Fibroblast of skin of right biceps (primary cell): ENCODE results near the gene SLC16A5.
"Not testable (repeated sequence)": the region's sequence is repeated elsewhere in the genome, so short reads cannot be mapped to it uniquely, and the experiment has no call there.

ENCODE experiments used
- DNase-seq: peaks from one replicate; pipeline ENCODE4 v3.0.0-alpha.2; 2013

SLC16A5 gene

DNA sequence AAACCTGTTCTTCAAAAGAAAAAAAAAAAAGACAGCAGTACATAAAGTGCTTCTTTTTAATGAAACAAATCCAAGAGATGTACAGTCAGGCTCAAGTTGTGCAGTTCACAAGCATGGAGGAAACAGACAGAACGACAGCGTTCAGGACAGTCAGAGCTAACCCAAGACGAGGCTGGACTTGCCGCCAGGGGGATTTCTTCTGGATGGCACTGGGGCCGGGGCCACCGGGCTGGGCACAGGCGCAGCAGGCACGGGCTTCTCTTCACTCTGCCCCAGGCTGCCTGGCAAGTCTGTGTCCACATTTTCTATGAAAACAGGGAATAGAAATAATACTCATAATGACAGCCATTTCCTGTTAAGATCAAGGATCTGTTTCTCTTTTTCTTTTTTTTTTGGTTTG, 48.2 kb downstream of the SLC16A5 start:
- DNase-seq = no peak

GRCh38 chr17:75137762-75138161, 50.0 kb downstream of the SLC16A5 start:
- DNase-seq = not testable (repeated sequence)

GRCh38 chr17:75138519-75138918, 50.8 kb downstream of the SLC16A5 start:
- no peak for DNase-seq

GRCh38 chr17:75142236-75142971, 54.6 kb downstream of the SLC16A5 start:
- DNase-seq = no peak

GRCh38 chr17:75144816-75145512, 57.2 kb downstream of the SLC16A5 start:
- DNase-seq = no peak

DNA sequence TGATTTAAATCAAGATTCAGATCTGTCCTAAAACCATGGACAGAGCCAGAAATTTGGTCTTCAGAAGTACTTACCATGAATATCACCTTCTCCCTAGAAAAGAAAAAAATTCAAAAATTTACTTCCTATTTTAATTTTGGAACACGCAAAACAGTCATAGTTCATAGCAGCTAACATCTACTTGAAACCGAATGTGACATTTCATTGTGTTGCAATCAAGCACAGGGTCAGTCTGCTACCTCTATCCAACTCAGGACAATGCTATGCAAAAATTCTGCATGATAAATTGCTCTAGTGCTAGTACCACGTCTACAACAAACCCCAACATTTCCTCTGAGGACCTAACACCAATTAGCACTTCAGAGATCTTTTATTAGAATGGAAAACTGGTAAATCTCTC, 58.8 kb downstream of the SLC16A5 start:
- no peak for DNase-seq

- DNase-seq = no peak
These were observed 60.3 kb downstream of the SLC16A5 start for GRCh38 chr17:75147878-75148546.

DNA sequence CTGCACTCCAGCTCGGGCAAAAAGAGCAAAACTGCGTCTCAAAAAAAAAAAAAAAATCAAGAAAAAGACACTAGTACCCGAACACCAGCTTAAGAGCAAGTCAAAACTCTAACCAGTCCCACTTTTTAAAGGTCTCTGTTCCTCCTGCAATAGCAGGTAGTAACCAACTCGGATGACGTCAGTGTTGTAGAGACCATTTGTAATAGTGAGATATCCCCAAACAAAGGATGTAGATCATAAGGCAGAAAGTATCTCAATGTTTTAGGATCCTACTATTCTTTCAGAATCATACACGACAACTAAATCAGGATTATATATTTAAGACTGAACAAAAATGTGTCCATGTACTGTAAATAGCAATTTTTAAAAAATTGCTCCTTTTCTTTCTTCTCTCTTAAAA, 64.2 kb downstream of the SLC16A5 start:
- DNase-seq = peak; percentile 15

DNA sequence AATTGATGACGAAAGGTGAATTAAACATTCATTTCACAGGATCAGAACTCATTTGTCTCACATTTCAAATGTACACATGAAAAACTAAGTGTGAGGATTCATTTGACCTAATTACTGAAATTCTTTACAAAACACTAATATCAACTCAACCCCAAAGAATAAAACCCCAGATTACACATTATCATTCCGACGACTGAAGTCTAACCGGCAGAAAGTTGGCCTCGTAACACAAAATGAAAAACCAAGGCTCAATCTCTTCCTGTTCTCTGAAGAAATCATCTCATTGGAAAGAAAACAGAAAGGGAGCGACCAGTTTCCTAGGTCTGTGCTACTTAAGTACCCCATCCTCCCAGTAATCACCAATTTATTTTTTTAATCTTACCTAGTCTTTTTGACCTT, 64.8 kb downstream of the SLC16A5 start:
- no peak for DNase-seq

DNA sequence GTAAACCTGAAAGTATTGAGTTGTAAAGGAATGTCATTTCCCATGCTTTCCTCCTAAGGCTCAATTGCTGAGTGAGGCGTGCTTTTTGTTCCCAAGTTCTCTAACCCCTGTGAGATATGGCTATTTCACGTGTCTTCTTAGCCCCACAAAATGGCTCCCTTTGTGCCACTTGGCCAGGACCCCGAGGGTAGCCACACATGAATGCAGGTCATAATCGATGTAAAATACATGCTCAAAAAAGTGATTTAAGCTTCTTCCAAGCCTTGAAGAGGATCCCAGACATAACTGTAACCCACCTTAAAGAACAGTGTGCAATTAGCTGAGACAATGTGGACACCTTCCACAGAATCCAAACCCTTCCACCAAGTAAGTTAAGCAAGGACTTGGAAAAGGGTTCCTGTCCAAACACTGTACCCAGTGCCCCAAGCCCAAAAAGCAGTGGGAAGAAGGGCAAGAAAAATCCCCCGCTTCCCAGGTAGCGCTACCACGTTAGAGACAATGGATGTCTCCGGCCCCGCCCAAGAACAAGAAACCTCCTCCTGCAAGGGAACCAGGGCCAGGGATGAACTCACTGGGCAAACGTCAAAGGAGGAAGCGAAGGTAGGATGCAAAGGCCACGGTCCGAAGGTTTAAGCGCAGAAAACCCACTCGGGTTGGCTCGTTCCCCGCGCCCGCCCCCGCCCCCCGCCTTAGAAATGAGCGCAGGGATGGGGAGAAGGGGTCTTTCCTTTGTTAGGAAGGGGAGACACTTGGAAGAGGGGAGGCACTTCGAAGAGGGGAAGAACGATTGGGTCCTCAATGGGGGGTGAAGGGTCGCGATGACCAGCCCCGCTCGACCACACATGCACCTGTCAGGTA, 65.4 kb downstream of the SLC16A5 start:
- DNase-seq = peak; percentile 26

GRCh38 chr17:75153780-75154194, 66.0 kb downstream of the SLC16A5 start:
- peak; percentile 15 for DNase-seq

- peak; percentile 99 for DNase-seq
These were observed 66.7 kb downstream of the SLC16A5 start, which contains the start of gene JPT1 for GRCh38 chr17:75154195-75155106. TSS of gene JPT1 (minus strand) at chr17:75154512. CDS start at chr17:75154397, 115 bp downstream.

DNA sequence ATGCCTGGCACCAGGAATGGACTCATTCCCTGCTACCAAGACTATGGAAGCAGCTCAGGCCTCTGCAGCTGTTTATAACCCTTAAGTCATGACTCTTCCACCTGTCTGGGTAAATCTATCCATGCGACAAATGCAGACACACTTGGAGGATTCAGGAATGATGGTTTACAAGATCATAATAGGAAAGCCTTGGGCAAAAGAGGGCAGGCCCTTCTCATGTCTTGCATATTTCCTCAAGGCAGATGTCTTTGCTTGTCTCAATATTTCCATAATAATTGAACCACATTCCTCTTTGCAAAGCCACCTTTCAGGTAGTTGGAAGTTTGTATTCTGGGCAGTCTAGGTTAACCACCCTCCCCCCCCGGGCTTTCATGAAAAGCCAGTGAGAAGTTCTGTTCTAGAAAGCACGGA, 67.4 kb downstream of the SLC16A5 start:
- DNase-seq = no peak
